ENCODE measurements around the gene NTN1. TPM values are rescaled to one million over a fixed set of nuclear protein-coding genes. Genes with fewer than 3 reads are reported as not detected.

NTN1 gene
- total and polyA plus RNA-seq, 2 of the 13 experiments (the other 11 are each of a cell fraction or from before 2014, with no cell fraction given): 0.04 to 0.05 TPM

DNA sequence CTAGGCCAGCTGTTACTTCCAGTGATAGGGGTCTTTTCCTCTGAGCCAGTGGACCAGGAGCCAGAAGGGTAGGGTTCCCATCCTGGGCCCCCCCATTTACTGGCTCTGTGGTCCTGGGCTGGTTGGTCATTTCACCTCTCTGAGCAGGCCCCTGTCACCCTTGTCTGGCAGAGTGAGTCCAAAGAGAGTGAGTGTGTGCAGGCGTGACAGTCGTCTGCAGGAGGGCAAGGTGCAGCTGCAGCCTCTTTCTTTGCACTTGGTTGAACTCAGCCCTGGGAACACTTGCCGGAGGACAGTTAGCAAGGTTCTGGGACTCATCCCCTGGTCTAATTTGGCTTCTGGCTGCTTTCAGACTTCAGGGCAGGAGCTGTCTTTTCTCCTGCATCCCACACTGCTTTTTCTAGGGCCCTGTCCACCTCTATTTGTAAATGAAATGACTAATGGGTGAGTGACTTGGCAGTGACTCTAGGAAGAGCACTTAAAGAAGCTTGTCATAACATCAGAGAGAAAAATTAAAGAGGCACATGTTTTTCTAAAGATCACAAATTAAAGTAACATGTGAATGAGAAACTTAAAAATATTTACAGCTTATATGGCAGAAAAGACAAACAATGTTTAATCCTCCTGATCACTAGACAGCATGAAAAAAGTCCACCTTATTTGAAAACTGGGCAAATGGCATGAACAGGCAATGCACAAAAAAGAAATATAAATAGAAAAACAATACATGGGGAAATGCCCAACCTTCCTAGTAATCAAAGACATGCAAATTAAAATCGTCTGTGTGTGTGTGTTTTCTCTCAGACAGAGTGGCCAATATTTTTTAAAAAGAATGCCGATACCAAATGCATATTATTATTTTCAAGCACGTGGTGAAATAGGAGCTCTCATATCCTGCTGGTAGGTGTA is 137.5 kb downstream of the NTN1 start:
- WGBS (ENCODE audit: low lambda C conversion rate): 25% methylated on average over 5 of the region's 6 CpGs
- Histone ChIP-seq H3K9ac (ENCODE audit: insufficient read depth, low read depth, low read length) (no peak overlapping the region), H3K9me3 (ENCODE audit: low read length) (no peaks in the 10 kb centered on the region), H3K27ac (ENCODE audit: extremely low read length, insufficient read depth, low read length) (no peak overlapping the region), H4K20me1 (ENCODE audit: insufficient read depth, low read length) (no peaks in the 10 kb centered on the region), H3K4me3 (replicated peaks in 1 of 3; ENCODE audit: insufficient read depth in 1 of 3, low read depth in 2 of 3, low read length in 3 of 3) (no peak overlapping the region), H2AFZ (ENCODE audit: low read length) (no peak overlapping the region), H3K4me2 (ENCODE audit: low read depth, low read length) (no peak overlapping the region), H3K79me2 (ENCODE audit: insufficient read depth, low read length) (no peaks in the 10 kb centered on the region), H3K27me3 (ENCODE audit: control insufficient read depth in 1 of 2, insufficient read depth in 2 of 2, low read length in 2 of 2) (peaks cover 12 to 72% of the 10 kb centered on the region in 2 experiments), H3K36me3 (replicated peaks in 1 of 2; ENCODE audit: control insufficient read depth in 1 of 2, insufficient read depth in 2 of 2, low read length in 2 of 2) (no peaks in the 10 kb centered on the region), H3K4me1 (ENCODE audit: insufficient read depth, low read length) (no peaks in the 10 kb centered on the region)
- DNase-seq (ENCODE audit: low spot score): no peak
- in situ Hi-C loops (cut with HindIII; ENCODE audit: extremely low pct_ligation_motif_present, low pct_unique_long_range_greater_than_20kb): no loop called here
- no peak for FAIRE-seq
- ChIA-PET CTCF (ENCODE audit: low intra/inter-chr PET ratio, low total read pairs) (no interaction called here), POLR2A (no interaction called here)
- ATAC-seq: no peak; the same call in 2 of the 3 replicates
- BruUV-seq (replicated peaks): no TSS peak
- intact Hi-C loops (cut with micrococcal nuclease; ENCODE audit: unreplicated experiment): no loop called here
- no peak for TF ChIP-seq ARNT (IDR thresholded peaks at IDR 0.05)
- no peak for TF ChIP-seq HOXD1 (CRISPR knock-in tag; IDR thresholded peaks at IDR 0.05)
- TF ChIP-seq, protein P1, sequence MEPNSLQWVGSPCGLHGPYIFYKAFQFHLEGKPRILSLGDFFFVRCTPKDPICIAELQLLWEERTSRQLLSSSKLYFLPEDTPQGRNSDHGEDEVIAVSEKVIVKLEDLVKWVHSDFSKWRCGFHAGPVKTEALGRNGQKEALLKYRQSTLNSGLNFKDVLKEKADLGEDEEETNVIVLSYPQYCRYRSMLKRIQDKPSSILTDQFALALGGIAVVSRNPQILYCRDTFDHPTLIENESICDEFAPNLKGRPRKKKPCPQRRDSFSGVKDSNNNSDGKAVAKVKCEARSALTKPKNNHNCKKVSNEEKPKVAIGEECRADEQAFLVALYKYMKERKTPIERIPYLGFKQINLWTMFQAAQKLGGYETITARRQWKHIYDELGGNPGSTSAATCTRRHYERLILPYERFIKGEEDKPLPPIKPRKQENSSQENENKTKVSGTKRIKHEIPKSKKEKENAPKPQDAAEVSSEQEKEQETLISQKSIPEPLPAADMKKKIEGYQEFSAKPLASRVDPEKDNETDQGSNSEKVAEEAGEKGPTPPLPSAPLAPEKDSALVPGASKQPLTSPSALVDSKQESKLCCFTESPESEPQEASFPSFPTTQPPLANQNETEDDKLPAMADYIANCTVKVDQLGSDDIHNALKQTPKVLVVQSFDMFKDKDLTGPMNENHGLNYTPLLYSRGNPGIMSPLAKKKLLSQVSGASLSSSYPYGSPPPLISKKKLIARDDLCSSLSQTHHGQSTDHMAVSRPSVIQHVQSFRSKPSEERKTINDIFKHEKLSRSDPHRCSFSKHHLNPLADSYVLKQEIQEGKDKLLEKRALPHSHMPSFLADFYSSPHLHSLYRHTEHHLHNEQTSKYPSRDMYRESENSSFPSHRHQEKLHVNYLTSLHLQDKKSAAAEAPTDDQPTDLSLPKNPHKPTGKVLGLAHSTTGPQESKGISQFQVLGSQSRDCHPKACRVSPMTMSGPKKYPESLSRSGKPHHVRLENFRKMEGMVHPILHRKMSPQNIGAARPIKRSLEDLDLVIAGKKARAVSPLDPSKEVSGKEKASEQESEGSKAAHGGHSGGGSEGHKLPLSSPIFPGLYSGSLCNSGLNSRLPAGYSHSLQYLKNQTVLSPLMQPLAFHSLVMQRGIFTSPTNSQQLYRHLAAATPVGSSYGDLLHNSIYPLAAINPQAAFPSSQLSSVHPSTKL (CRISPR knock-in tag; IDR thresholded peaks at IDR 0.05): no peak
- TF ChIP-seq, protein P2, sequence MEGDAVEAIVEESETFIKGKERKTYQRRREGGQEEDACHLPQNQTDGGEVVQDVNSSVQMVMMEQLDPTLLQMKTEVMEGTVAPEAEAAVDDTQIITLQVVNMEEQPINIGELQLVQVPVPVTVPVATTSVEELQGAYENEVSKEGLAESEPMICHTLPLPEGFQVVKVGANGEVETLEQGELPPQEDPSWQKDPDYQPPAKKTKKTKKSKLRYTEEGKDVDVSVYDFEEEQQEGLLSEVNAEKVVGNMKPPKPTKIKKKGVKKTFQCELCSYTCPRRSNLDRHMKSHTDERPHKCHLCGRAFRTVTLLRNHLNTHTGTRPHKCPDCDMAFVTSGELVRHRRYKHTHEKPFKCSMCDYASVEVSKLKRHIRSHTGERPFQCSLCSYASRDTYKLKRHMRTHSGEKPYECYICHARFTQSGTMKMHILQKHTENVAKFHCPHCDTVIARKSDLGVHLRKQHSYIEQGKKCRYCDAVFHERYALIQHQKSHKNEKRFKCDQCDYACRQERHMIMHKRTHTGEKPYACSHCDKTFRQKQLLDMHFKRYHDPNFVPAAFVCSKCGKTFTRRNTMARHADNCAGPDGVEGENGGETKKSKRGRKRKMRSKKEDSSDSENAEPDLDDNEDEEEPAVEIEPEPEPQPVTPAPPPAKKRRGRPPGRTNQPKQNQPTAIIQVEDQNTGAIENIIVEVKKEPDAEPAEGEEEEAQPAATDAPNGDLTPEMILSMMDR (CRISPR knock-in tag; IDR thresholded peaks at IDR 0.05): no peak
- TF ChIP-seq LCORL (IDR thresholded peaks at IDR 0.05): no peak
- no peak for TF ChIP-seq LCORL (CRISPR knock-in tag; IDR thresholded peaks at IDR 0.05)
- TF ChIP-seq, protein P3, sequence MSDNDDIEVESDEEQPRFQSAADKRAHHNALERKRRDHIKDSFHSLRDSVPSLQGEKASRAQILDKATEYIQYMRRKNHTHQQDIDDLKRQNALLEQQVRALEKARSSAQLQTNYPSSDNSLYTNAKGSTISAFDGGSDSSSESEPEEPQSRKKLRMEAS (IDR thresholded peaks at IDR 0.05): no peak
- TF ChIP-seq IKZF1 (IDR thresholded peaks at IDR 0.05): no peak
- TF ChIP-seq ATM (IDR thresholded peaks at IDR 0.05; ENCODE audit: borderline replicate concordance): no peak
- TF ChIP-seq, protein P4, sequence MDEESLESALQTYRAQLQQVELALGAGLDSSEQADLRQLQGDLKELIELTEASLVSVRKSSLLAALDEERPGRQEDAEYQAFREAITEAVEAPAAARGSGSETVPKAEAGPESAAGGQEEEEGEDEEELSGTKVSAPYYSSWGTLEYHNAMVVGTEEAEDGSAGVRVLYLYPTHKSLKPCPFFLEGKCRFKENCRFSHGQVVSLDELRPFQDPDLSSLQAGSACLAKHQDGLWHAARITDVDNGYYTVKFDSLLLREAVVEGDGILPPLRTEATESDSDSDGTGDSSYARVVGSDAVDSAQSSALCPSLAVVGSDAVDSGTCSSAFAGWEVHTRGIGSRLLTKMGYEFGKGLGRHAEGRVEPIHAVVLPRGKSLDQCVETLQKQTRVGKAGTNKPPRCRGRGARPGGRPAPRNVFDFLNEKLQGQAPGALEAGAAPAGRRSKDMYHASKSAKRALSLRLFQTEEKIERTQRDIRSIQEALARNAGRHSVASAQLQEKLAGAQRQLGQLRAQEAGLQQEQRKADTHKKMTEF (CRISPR knock-in tag; IDR thresholded peaks at IDR 0.05): no peak
- TF ChIP-seq, protein P5, sequence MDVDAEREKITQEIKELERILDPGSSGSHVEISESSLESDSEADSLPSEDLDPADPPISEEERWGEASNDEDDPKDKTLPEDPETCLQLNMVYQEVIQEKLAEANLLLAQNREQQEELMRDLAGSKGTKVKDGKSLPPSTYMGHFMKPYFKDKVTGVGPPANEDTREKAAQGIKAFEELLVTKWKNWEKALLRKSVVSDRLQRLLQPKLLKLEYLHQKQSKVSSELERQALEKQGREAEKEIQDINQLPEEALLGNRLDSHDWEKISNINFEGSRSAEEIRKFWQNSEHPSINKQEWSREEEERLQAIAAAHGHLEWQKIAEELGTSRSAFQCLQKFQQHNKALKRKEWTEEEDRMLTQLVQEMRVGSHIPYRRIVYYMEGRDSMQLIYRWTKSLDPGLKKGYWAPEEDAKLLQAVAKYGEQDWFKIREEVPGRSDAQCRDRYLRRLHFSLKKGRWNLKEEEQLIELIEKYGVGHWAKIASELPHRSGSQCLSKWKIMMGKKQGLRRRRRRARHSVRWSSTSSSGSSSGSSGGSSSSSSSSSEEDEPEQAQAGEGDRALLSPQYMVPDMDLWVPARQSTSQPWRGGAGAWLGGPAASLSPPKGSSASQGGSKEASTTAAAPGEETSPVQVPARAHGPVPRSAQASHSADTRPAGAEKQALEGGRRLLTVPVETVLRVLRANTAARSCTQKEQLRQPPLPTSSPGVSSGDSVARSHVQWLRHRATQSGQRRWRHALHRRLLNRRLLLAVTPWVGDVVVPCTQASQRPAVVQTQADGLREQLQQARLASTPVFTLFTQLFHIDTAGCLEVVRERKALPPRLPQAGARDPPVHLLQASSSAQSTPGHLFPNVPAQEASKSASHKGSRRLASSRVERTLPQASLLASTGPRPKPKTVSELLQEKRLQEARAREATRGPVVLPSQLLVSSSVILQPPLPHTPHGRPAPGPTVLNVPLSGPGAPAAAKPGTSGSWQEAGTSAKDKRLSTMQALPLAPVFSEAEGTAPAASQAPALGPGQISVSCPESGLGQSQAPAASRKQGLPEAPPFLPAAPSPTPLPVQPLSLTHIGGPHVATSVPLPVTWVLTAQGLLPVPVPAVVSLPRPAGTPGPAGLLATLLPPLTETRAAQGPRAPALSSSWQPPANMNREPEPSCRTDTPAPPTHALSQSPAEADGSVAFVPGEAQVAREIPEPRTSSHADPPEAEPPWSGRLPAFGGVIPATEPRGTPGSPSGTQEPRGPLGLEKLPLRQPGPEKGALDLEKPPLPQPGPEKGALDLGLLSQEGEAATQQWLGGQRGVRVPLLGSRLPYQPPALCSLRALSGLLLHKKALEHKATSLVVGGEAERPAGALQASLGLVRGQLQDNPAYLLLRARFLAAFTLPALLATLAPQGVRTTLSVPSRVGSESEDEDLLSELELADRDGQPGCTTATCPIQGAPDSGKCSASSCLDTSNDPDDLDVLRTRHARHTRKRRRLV (CRISPR knock-in tag; IDR thresholded peaks at IDR 0.05): no peak
- no peak for TF ChIP-seq PTBP1 (IDR thresholded peaks at IDR 0.05; ENCODE audit: low read depth, low read length, poor library complexity, severe bottlenecking)

Data from HepG2 (cell line).